Measurements from ENCODE around the gene ERG28.

- TF ChIP-seq YY1 (IDR thresholded peaks at IDR 0.05; ENCODE audit: insufficient read depth, insufficient read length) (no peak), SUZ12 (IDR thresholded peaks at IDR 0.05; ENCODE audit: extremely low read depth, insufficient read depth, insufficient read length) (no peak), ZNF274 (IDR thresholded peaks at IDR 0.05; ENCODE audit: low read depth, low read length) (no peak)
Measured at GRCh38 chr14:75626863-75627262, 33.8 kb downstream of the ERG28 start.
